Measurements from ENCODE around the gene RAET1G.
"Not testable (repeated sequence)": the region's sequence is repeated elsewhere in the genome, so short reads cannot be mapped to it uniquely, and the experiment has no call there.

Gene RAET1G, protein sequence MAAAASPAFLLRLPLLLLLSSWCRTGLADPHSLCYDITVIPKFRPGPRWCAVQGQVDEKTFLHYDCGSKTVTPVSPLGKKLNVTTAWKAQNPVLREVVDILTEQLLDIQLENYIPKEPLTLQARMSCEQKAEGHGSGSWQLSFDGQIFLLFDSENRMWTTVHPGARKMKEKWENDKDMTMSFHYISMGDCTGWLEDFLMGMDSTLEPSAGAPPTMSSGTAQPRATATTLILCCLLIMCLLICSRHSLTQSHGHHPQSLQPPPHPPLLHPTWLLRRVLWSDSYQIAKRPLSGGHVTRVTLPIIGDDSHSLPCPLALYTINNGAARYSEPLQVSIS

DNA sequence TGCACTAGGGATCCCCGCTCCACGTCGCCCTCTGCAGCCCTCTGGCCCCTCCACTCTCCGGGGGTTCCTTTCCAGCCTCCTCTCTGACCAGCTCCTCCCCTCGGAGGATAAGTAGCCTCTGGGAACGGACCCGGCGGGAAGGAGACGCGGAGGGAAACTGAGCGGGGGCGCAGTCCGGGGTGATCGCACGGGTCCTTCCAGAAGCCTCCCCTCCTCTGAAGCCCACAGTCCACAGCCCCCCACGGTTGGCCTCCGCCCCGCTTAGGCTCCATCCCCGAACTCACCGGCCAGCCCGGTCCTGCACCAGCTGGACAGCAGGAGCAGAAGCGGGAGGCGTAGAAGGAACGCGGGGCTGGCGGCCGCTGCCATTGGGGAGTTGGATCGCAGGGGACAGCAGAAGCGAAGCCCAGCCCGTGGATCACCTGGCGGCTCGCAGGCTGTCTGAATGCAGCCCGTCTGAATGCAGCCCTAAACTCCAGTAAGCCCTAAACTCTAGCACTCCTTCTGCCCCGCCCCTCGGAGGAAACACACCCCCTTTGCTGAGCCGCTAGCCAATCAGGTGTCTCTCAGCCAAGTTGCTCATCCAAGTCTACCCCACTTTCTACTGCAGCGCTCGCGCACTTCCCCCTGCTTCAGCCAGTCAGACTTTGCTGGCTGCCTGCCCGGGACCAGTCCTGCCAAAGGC, at the start of gene RAET1G:
TSS of gene RAET1G (minus strand) at position 480 of the 685 bp plus-strand sequence. CDS start at position 369, 111 bp downstream.
- peak; percentile 95 for DNase-seq

DNA sequence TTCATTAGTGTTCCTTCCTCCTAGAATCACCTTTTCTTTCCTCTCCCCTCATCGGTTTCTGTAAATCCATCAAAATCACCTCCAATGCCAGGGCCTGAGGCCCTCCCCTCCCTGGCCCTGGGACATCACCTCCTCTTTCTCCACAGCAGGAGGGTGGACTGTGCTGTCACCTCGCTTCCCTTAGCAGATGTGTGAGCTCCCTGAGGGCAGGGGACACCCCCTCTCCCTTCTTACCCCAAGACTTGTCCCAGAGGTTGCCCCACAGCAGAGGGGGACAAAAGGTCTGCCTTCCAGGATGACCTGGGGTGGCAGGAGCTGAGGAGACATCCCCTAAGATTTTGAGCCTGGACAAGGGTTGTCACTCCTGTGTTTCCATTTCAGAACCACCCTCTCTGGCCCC, 46.7 kb upstream of the RAET1G start:
- DNase-seq: no peak

DNA sequence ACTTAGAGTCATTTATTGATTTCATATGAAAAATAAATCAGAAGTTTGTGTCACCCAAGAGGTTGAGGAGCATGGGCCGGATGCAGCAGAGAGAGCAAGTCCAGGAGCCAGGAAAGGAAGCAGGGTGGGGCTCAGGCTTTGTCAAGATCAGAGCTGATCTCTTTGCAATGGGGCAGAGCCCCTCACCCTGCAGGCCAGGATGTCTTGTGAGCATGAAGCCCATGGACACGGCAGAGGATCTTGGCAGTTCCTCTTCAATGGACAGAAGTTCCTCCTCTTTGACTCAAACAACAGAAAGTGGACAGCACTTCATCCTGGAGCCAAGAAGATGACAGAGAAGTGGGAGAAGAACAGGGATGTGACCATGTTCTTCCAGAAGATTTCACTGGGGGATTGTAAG, 46.0 kb upstream of the RAET1G start:
- not testable (repeated sequence) for DNase-seq

DNA sequence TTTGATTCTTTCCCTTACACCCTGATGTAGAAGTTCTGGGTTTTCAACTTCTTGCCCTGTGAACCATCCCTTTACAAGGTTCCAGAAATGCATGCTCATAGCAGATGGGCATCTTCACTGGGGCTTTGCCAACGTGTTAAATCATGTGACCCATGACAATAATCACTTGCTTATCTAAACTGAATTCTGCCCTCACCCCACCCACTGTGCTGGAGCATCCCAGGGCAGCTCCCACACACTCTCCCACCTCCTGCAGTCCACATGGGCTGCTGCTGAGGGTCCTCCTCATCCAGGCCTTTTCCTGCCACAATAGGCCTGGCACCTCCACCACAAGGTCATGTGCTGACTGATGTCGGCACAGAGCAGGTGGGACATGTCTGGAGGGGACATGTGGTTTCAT, 45.1 kb upstream of the RAET1G start:
- peak; percentile 39 for DNase-seq

DNA sequence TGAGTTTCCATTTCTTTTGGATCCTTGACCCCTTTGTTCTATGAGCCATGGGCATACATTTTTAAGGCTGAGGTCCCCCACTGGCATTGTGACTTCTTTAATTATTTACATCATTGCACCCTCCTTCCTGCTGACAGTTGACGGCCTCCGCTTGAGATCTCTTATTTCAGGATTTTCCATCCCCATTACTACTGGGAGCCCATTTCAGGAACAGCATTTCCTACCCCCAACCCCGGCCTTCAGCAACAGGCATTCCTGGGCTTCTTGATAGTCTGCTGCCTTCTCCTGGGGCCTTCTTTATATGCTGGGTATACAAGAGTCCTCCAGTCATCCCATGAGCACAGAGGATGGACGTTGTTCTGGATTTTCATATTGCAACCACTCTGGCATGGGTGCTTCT, 44.7 kb upstream of the RAET1G start:
- DNase-seq: no peak

DNA sequence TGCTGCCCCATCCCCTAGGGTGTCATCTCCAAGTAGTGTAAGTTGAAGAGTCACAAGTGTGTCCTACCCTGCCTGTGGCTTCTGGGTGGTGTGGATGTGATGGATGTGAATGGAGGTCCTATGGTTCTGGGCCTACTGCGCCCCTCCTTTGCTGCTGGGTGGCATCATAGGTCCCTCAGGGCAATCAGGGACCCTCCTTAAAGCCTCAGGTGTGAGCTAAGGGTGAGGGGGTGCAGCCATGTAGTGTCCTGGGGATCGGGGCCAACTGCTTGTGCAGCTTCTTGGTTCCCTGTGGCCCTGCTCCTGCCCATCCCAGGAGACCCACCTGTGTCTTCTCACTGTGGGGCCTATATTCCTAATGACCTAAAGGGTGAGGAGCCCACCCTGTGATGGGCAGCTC, 43.4 kb upstream of the RAET1G start:
- DNase-seq: not testable (repeated sequence)

DNA sequence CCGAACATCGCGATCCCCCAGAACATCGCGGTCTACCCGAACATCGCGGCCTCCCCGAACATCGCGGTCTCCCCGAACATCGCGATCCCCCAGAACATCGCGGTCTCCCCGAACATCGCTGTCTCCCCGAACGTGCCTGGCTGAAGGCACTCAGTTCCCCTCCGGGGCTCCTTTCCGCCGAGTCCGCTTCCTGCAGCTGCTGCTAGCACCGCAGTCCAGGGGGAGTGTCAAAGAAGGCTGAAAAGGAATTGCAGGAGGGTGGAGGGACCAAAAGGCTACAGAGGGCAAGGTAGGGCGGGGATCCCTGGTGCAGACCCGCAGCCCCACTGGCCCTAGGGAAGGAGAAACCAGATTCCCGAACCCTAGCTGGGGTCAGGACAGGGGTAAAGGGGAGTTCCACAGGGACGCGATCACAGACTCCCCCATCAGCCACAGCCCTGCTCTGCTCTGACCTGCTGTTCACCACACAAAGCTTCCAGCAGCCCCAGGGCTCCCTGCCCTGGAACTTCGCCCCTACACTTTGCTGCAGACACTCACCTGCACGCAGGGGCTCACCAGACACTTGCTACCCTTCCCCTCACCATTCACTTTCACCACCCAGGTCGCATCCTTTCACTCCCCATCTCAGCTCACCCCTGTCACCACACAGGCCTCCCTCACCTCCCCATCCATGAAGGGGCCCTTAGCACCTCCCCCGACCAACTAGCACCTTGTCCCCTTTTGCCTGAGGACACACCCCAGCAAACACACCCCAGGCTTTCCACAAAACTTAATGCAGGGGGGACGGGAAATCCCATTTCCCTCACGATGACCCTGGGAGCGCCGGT, 42.5 kb upstream of the RAET1G start:
- no peak for DNase-seq

DNA sequence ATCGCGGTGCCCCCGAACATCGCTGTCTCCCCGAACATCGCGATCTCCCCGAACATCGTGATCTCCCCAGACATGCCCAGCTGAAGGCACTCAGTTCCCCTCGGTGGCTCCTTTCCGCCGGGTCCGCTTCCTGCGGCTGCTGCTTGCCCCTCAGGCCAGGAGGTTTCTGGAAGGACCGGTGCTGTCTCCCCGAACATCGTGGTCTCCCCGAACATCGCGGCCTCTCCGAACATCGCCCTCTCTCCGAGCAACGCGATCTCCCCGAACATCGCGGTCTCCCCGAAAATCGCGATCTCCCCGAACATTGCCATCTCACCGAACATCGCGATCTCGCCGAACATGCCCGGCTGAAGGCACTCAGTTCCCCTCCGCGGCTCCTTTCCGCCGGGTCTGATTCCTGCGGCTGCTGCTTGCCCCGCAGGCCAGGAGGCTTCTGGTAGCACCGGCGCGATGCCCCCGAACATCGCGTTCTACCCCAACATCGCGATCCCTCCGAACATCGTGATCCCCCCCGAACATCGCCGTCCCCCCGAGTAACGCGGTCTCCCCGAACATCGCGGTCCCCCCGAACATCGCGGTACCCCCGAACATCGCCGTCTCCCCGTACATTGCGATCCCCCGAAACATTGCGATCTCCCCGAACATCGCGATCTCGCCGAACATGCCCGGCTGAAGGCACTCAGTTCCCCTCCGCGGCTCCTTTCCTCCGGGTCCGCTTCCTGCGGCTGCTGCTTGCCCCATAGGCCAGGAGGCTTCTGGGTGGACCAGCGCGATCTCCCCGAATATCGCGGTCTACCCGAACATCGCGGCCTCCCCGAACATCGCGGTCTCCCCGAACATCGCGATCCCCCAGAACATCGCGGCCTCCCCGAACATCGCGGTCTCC, 41.6 kb upstream of the RAET1G start:
- no peak for DNase-seq

DNA sequence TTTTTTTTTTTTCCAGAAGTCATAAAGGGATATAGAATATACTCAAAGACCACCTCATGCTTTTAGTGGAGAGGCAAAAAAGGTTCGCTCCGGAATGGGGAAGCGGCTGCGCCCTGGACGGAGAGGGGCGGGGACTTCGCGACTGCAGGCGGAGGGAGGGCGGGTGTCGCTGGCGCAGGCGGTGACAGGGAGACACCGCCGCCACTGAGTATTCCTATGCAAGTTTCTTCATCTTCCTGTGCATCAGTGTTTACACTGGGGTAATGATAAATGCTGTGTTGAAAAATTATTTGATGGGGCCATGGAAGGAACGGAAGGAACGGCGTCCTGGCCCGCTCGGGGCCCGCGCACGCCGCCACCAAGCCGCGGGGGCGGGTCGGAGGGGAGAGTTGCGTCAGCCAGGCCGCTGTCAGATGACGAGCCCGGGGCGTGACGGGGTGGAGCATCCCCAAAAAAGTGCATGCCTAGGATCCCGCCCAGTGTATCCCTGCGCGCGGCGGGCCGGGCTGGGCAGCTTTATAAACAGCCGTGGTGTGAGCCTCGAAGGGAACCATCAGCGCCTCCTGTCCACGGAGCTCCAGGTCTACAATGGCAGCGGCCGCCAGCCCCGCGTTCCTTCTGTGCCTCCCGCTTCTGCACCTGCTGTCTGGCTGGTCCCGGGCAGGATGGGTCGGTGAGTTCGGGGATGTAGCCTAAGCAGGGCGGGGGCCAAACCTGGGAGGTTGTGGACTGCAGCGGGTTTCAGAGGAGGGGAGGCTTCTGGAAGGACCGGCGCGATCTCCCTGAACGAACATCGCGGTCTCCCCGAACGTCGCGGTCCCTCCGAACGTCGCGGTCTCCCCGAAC, 40.8 kb upstream of the RAET1G start, which contains the start of gene ULBP1:
TSS of gene ULBP1 (plus strand) at position 482 of the 846 bp plus-strand sequence. CDS start at position 589, 107 bp downstream.
- peak; percentile 87 for DNase-seq

DNA sequence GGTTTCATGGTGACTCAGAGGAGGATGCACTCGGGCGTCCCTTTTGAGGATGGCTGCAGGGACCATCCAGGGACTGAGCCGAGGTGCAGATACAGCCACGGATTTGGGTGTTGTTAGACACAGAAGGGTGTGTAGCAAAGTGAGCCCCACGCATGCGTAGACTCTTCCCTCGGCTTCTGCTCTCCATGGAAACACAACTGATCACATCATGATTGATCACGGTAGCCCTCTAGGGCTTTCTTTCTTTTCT, 40.2 kb upstream of the RAET1G start:
- peak; percentile 73 for DNase-seq

DNA sequence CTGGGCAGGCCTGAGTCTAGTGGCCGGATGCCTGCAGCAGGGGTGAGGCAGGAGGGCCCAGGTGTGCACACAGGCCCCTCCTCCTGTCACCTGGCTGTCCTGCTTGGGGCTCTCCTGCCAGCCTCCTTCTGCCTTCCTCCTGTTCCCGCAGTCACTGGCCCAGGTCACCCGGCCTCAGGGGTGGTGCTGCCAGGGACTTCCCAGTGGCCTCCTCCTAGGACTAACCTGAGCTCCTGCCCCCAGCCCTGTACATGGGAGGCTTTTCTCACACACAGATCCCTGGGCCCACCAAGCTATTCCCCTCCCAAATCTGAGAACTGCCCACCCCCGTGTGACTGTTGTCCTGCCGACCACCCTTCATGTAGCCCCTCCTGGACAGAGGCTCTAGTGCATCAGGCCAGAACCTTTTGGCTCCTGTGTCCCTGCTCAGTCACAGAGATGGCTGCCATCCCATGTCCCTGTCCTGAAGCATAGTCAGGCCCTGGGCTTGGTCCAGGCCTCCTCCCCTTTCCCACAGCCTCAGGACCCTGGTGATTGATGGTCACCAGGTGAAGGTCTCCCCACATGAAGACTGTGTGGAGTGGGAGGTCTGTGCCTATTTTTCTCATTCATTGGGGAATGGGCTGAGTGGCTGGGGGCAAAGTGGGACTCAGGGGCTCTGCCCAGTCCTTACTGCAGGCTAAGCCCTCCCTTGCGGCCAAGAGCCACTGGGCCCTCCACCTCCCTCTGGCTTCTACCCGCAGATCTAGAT, 39.7 kb upstream of the RAET1G start:
- no peak for DNase-seq

DNA sequence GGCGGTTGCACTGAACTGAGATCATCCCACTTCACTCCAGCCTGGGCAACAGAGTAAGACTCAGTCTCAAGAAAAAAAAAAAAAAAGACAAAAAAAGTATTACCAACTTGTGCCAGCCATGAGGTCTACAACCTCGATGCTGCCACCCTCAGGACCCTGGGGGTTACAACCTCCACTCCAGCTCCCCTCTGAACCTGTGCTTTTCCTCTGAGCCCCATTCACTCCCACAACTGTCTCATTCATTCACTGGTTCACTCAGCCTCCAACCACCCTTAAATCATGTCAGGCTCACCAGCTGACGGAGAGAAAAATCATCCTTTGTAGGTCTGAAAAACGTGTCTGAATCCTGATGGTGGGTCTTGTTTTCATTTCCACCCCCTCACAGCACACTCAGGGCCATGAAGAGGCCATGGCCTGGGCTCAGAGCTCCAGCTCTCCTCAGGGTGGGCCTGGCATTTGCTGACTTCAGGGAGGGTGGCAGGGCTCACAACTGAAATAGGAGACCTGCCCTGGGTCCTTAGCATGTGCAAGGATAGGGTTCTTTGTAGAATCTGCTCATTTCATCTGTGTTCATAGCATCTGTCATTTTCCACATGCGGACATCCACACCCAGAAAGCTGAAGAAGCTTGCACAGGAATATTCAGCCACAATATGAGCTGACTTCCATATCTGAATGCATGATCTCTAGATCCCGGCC, 39.0 kb upstream of the RAET1G start:
- peak; percentile 62 for DNase-seq

DNA sequence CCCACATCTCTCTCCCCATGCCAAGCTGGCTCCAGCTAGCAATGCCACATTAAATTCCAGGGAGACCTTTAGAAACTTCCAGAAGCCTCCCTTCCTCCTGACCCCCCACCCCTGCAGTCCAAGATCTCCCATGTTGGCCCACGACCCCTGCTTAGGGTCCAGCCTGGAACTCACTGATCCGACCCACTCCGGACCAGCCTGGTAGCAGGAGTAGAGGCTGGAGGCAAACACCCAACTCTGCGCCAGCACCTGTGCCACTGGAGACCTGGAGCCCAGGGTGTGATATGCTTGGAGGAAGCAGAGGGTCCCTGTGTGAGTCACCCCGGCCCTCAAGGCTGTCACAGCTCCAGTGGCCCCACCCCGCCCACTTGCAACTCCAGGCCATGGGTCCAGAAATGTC, 37.6 kb upstream of the RAET1G start:
- no peak for DNase-seq

DNA sequence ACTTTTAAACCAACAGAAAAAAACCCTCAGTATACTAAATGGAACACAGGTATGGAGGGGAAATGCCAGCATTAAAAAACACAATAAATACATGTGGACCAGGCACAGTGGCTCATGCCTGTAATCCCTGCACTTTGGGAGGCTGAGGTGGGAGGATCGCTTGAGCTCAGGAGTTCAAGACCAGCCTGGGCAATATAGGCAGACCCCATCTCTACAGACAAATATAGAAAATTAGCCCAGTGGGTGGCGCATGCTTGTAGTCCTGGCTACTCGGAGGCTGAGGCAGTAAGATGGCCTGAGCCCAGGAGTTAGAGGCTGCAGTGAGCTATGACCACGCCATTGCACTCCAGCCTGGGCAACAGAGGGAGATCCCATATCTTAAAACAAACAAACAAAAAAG, 36.9 kb upstream of the RAET1G start:
- DNase-seq: not testable (repeated sequence)

DNA sequence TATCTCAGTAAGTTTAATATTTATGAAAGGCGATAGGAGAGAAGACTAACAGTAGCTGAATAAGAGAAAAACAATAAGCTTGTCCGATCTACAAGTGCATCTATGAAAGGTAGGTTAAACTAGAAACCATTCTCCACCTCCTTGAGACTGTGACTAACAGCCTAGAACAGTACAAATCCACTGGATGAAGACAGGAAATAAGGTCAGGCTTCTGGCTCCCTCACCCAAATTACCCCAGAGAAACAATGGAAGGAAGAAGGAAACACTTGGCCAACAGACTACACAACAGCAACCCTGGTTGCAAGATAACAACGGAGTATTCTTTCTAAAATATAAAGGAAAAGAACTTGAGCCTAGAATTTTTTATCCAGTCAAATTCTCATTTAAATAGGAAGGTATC, 35.2 kb upstream of the RAET1G start:
- DNase-seq: not testable (repeated sequence)

DNA sequence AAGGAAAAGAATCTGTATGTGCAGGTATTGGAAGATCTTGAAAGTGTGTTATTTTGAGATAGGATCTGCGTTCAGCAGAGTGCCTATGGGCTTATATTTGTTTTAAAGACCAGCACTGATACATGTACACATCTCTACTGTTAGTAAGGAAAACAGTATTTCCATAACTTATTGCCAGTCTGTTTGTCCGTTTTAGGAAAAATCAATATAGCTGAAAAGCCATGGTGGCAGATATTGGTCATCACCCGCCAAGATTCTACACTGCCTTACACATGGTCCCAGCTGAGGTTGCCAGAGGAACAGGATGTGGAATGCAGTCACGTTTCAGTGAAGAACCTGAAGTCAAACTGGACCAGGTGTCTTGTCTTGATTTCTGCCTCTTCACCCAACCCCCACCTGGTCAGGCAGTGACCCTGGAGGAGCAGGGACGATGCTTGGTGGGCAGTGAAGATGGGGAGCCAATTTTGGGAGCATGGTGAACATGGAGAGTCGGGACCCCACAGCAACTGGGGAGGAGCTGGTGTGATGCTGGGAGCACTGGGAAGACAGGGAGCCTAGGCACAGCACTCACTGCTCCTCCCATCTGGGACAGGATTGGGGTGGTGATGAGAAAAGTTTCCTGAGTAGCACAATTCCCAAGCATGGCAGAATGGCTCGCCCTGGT, 32.9 kb upstream of the RAET1G start:
- not testable (repeated sequence) for DNase-seq

DNA sequence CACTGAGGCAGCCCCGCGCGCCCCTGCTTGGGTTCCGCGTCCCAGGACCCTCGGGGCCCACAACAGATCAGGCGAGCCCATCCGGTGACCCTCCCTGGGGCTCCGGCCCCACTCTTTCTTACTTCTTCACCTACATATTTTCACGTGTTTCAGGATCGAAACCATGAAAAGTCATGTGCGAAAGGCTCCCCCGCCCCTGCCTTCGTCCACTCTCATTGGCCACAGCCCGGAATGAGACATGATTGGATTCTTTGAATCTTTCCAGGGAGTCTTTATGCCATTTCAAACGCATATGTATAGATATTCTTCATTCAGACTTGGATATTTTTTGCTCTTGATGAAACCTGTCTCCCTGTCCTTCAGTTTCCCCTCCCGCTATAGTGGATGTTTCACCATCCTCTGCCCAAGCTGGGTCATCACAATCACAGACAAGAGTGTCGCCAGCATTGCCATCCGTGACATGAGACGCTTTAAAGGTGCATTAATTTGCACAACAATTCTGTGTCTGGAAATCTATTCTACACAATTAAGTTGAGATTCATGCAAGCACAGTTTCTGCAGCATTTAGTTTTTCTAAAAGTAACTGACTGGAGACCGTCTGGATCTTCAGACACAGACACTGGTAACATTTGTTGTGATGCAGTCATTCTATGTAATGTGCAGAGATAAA, 32.2 kb upstream of the RAET1G start:
- DNase-seq: not testable (repeated sequence)

DNA sequence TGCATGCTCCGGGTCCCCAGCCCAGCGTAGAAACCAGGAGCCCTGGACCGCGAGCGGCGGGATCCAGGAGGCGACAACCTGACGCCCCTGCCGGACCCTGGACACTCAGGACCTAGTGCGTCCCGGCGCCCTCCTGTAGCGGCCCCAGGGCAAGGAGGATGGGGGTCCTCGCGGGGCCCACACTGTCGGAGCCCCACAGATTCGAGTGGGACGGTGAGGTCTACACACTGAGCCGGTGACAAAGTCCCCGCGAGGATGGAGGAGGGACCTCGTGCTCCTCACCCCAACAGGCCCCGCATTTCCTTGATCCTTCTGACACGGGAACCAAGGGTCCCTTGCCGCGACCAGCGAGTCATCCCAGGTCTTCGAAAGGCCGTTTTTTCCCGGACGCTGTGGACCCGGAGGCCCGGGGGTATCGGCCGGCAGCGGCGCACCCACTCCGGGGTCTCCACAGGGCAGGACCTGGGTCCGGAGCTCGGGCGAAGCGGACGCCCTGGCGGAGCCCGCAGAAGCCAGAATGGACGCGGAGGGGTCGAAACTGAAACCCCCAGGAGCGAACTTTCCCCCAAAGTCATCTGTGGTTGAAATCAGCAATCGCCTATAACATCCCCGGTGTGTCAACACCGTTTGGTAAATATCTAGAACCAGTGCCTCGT, 31.5 kb upstream of the RAET1G start:
- not testable (repeated sequence) for DNase-seq

DNA sequence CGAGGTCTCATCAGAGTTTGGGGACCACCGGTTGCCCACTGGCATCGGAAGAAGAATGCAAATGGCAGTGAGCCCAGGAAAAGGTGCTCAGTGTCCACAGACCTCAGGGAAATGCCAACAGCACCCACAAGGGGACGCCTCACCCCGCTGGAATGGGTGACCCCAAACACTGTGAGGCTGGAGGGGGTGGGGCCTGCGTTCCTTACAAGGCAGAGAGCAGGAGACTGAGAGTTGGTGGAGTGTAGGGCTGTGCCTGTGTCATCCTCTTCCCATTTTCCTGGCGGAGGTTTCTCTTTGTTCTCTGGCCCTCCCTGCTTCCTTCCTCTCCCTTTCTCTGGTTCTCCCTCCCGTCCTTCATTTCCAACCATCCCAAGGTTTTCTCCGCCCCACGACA, 31.0 kb upstream of the RAET1G start:
- DNase-seq: not testable (repeated sequence)
